ENCODE results near the gene HOXD8.

Gene HOXD8

GRCh38 chr2:176157499-176158185 lies 28.1 kb downstream of the HOXD8 start:
- DNase-seq: no peak

DNA sequence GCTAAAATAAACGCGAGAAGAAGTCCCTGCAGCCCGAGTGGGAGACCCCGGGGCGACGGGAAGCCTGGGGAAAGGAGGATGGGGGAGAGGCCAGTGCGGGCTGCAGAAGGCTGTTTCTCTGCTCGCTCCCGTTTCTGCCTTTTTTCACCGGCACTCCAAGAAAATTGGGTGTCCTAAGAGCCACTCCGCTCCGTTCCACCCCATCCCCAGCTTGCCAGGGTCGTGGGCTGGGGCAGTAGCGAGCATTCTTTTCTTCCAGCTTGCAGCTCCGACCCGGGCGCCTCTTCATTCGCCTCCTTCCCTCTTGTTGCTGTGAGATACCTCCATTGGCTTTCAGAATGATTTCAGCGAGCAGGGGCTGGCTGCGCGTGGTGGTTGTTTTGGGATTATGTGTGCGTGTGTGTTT lies 28.7 kb downstream of the HOXD8 start:
- no peak for DNase-seq

DNA sequence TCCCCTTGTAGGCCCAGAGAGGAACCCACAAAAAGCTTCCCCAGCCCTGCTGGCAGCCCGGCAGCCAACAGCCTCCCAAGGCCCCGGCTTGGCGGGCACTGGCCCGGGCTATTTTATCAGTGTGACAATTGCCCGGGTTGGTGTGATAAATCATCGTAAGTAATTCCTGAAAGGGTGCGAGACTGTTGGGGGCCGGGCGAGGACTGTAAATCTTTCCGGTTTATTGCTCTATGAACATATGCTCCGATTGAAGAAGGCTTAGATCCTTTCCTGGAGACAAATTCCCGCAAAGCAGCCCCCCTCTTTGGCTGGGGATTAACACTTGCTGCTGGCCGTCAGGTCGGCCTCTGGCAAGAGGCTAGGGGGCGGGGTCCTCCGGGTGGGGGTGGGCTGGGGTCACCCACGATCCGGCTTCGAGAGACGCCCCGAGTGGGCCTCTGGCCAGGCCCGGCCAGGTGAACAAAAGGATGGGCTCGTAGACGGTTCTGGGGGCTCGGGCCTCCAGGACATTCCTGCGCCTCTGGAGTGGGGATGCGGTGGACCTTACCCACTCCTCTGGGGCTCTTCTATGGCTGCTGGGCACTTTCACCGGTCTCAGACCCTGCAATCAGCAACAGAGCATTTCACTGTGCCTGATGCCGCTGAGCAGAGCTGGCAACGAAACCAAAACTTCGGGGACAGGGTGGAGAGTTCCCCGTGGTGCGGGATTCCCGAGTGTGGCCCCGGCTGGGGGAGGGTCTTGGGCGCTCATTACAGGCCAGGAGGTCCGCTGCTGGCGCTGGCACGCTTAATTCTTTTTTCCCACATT lies 29.6 kb downstream of the HOXD8 start:
- DNase-seq: no peak

DNA sequence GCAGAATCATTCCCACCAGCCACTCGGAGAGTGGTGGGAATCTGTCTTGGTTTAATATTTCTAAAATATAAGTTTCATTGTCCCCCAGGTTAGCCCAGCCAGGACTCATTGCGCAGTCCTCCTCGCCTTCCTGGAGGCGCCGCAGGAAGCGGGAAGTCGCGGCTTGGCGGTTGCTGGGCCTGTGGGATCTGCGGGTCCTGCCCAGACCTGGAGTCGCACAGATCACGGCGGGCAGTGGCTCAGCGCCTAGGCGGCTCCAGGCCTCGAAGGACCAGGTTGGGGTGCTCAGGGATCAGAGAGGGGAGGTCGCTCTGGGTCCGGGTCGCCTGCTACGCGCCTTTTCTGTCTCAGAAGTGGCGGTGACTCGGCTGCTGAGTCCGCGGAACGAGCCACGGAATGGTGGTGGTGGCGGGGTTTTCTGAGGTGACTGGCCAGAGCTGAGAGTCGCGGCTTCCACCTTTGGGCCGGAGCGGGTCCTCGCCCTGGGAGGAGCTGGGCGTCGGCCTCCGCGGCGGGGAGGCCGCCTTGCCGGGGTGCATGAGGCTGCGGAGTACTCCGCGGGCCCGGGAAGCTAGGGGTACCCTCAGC lies 30.3 kb downstream of the HOXD8 start:
- no peak for DNase-seq

DNA sequence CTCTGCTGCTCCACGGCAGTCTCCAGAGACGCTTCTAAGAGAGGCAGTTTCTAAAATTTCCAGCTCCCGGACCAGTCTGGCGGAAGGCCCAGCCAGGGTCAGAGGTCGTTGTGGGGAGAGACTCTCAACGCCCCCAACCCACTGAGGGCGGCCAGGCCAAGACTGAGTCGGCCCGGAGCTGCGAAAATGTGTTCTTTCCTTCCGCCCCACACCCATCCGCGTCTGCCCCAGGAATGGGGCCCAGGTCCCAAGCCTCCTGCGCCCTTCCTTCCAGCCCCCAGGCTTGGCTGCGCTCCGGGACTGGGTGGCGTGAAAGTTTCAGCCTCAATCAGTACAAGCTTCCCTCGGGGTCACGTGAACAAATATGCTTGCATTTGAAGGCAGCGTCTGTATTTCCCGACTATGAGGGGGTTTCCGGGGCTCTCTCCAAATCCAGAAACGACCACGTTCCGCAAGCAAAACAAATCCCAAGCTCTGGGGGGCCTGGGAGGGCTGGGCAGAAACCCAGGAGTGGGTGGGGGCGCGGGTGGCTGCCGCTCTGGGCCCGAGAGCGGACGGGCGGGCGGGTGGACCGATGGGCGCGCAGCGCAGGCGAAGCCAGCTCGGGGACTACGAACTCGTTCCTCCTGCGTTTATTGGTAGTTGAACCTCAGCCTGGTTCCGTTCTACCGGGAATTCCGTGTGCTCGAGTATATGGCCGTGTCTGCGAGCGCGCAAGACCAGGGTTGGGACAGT lies 30.9 kb downstream of the HOXD8 start:
- DNase-seq: no peak

- no peak for DNase-seq
Observed at GRCh38 chr2:176160986-176161824, 31.7 kb downstream of the HOXD8 start.

- no peak for DNase-seq
Observed at GRCh38 chr2:176161825-176162626, 32.5 kb downstream of the HOXD8 start.

- DNase-seq: no peak
Observed at GRCh38 chr2:176162911-176163671, 33.6 kb downstream of the HOXD8 start.

GRCh38 chr2:176163672-176164056 lies 34.2 kb downstream of the HOXD8 start:
- no peak for DNase-seq

- no peak for DNase-seq
Observed at GRCh38 chr2:176164201-176164600, 34.7 kb downstream of the HOXD8 start.

- DNase-seq: no peak
Observed at GRCh38 chr2:176164611-176165369, 35.3 kb downstream of the HOXD8 start.

- DNase-seq: no peak
Observed at GRCh38 chr2:176165370-176166050, 36.0 kb downstream of the HOXD8 start.

DNA sequence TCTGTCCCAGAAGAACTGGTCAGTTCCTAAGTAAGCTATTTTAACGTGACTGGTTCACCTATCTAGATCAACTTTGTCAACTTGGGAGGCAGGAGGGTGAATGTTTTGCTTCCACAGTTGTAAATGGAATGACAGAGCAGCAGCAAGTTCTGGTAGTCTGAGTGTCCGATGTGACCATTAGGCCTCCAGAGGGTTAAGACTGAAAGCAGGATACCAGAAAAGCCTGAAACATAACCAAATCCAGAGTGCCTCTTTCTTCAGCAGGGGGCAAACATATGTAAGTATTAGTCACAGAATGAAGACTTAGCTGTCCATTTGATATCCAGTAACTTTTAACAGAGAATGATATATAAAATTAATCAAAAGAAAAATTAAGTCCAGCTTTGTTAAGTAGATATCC lies 36.8 kb downstream of the HOXD8 start:
- DNase-seq: no peak

GRCh38 chr2:176167398-176167797 lies 37.9 kb downstream of the HOXD8 start:
- no peak for DNase-seq

- no peak for DNase-seq
Observed at GRCh38 chr2:176169181-176169580, 39.7 kb downstream of the HOXD8 start.

DNA sequence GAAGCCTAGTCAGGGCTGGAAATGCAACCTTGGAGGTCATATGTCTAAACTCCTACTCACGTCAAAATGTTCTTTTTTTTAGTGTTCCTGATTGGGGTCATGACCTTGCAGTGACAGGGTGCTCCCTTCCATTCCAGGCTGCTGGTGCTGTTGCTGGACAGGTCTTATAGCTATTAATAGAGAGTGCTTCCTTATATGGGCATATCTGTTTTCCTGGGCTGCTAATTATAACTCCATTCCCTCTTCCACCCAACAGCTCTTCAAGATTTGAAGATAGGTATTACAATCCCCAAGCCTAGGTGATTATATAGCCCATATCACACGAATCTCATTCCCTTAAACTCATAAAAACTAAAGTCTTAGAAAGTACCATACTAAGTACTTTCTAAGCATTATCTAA lies 40.2 kb downstream of the HOXD8 start:
- no peak for DNase-seq

- no peak for DNase-seq
Observed at GRCh38 chr2:176170602-176171305, 41.2 kb downstream of the HOXD8 start.

Measured in nucleus accumbens (tissue), 56 donors.